Mononuclear cell (primary cell): ENCODE results near the gene PLEKHG3. TPM values are rescaled to one million over a fixed set of nuclear protein-coding genes. Genes with fewer than 3 reads are reported as not detected.

Experiments
- H3K27me3 ChIP-seq: 2 replicates; pipeline ENCODE4 v1.6.0; 2011; ENCODE audit warnings: low read length, control low read depth; ENCODE audit not compliant: insufficient read depth
- H3K4me1 ChIP-seq: 2 replicates; pipeline ENCODE4 v1.5.1; 2011; ENCODE audit warnings: mild to moderate bottlenecking, low read length, control low read depth; ENCODE audit not compliant: insufficient read depth
- H3K4me3 ChIP-seq: 2 replicates; pipeline ENCODE4 v1.5.1; 2011; ENCODE audit warnings: mild to moderate bottlenecking, low read length, moderate library complexity
- H3K9me3 ChIP-seq: 2 replicates; pipeline ENCODE4 v1.5.1; 2011; ENCODE audit warnings: low read depth, mild to moderate bottlenecking, control low read depth, low read length
- total RNA-seq: library from RNA; depleted of rRNA; stranded (reverse); fragments of >200 nt; gene quantifications from one replicate; pipeline ENCODE4 v1.2.3, GENCODE V29; 2012

Gene PLEKHG3
- total RNA-seq, 1 donor, result 6.7 TPM

DNA sequence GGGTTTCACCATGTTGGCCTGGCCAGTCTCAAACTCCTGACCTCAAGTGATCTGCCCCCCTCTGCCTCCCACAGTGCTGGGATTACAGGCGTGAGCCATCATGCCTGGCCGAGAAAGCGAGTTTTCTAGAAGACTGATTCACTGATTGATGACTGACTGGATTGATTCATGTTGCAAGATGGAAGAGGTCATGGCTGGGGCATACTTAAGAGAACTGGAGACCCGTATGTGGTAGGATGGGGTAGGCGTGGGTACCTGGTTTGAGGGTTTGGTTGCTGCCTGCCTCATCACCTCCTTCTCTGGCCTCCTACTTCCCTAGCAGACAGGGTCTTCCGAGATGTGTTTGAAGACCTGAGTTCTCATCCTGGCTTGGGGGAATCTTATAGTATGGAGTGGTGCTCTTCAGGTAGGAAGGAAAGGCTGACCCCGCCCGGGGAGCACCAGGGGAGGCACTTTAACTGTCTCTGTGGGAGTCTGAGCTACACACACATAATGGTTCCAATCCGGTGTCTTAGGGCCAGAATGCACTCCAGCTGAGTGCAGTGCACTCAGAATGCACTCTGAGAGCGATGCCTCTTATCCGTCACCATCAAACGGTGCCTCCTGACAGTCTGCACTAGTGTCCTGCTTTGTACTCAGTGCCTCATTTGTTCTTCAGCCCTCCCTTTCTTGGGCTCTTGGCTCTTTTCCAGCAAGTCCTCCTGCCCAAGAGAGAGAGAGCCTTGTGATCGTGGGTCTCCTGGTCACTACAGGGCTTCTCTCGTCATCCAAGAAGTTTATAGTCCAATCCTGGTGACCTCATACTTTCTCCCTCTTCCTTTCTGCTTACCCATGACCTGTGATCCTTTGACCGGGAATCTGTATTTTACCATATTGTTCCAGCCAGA, 19.7 kb downstream of the PLEKHG3 start:
- no peak overlapping the region for H3K4me3 ChIP-seq
- H3K9me3 ChIP-seq, result no peaks in the 10 kb centered on the region
- H3K4me1 ChIP-seq, result peaks cover 90% of the 10 kb centered on the region
- no peaks in the 10 kb centered on the region for H3K27me3 ChIP-seq

- H3K4me3 ChIP-seq, result no peak overlapping the region
- H3K9me3 ChIP-seq, result no peaks in the 10 kb centered on the region
- no peaks in the 10 kb centered on the region for H3K27me3 ChIP-seq
- H3K4me1 ChIP-seq, result peaks cover 87% of the 10 kb centered on the region
Observed at GRCh38 chr14:64724578-64724930, 20.3 kb downstream of the PLEKHG3 start.

- no peak overlapping the region for H3K4me3 ChIP-seq
- no peaks in the 10 kb centered on the region for H3K27me3 ChIP-seq
- no peaks in the 10 kb centered on the region for H3K9me3 ChIP-seq
- peaks cover 86% of the 10 kb centered on the region for H3K4me1 ChIP-seq
Observed at GRCh38 chr14:64725261-64725815, 21.1 kb downstream of the PLEKHG3 start.

DNA sequence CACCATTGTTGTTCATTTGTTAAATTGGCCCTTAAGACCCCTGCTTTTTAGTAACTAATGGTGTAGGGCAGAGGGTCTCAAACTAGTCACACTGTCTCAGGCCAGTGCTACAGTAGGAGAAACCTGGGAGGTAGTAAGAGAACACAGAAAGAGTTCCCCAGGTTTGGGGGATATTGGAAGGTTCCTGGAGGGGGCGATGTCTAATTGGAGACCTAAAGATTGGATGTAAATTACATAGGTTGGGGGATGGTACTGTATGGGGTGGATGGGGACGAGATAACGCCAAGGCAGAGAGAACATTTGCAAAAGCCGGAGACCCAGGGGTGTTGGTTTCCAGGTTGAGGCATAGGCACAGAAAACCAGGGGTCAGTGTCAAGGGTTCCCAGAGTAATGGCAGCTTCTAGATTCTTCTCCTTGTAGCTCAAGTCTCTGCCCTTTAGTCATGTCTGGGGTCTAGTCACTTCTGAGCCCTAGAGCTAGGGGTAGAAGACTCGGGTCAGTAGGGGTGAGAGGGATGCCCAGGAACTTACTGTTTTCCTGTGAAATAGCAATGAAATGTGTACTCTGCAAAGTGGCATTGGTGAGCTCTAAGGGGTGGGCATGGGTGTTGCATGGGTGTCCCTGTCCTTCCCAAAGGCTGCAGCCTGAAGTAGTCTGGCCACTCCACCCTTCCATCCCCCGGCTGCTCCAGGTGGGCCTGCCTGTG, 21.8 kb downstream of the PLEKHG3 start:
- H3K4me1 ChIP-seq, result peaks cover 82% of the 10 kb centered on the region
- H3K9me3 ChIP-seq, result no peaks in the 10 kb centered on the region
- H3K27me3 ChIP-seq, result no peaks in the 10 kb centered on the region
- H3K4me3 ChIP-seq, result no peak overlapping the region

DNA sequence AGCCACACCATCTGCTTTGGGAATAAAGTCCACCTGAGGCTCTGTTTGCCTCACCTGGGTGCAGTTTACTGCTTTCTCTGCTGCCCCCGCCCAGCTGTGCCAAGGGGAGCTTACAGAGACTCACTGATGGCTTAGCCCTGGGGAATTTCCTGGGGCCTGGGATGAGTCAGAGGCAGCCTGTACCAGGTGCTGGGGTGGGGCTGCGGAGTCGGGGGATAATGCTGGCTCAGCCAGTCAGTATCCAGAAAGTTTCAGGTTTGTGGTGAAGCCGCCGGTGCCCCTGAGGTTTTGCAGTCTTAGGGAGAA, 22.3 kb downstream of the PLEKHG3 start:
- Histone ChIP-seq H3K9me3 (no peaks in the 10 kb centered on the region), H3K4me3 (no peak overlapping the region), H3K27me3 (no peaks in the 10 kb centered on the region), H3K4me1 (peaks cover 77% of the 10 kb centered on the region)

DNA sequence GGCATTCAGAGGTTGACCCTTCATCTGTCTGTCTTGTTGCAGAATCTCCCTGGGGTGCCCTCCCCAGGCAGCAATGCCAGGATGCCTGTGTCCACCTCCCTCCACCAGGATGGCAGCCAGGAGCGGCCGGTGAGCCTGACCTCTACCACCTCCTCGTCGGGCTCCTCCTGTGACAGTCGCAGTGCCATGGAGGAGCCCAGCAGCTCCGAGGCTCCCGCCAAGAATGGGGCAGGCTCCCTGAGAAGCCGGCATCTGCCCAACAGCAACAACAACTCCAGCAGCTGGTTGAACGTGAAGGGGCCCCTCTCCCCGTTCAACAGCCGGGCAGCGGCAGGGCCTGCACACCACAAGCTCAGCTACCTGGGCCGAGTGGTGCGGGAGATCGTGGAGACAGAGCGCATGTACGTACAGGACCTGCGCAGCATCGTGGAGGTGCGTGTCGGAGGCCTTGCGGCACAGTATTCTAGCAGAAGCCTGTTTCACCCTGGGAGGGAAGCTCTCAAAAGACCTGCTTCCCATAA, 23.4 kb downstream of the PLEKHG3 start:
- H3K4me1 ChIP-seq, result peaks cover 66% of the 10 kb centered on the region

DNA sequence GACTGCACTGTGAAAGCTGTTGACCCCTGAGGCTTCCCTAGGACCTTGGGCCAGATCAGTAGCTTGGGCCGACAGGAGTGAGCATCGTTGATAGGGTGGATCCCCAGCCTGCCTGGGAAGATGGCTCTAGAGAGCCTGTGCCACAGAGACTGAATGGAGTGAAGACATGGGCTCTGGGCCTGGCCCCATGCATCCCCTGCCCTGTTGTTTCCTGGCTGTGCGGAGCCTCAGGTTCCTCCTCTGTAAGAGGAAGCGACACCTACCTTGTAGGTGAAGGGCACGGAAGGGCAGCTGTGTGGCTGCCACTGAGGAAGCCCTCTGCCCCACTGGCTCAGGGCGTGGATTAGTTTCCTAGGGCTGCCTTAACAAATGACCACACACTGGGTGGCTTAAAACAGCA, 23.9 kb downstream of the PLEKHG3 start:
- Histone ChIP-seq H3K9me3 (no peaks in the 10 kb centered on the region), H3K4me3 (no peak overlapping the region), H3K27me3 (no peaks in the 10 kb centered on the region), H3K4me1 (peaks cover 61% of the 10 kb centered on the region)

More for the DNA sequence above, 23.4 kb downstream of the PLEKHG3 start:
- Histone ChIP-seq H3K27me3 (no peaks in the 10 kb centered on the region), H3K9me3 (no peaks in the 10 kb centered on the region), H3K4me3 (no peak overlapping the region)

GRCh38 chr14:64728856-64729255, 24.6 kb downstream of the PLEKHG3 start:
- Histone ChIP-seq H3K4me1 (peaks cover 59% of the 10 kb centered on the region), H3K9me3 (no peaks in the 10 kb centered on the region), H3K4me3 (no peak overlapping the region), H3K27me3 (no peaks in the 10 kb centered on the region)

DNA sequence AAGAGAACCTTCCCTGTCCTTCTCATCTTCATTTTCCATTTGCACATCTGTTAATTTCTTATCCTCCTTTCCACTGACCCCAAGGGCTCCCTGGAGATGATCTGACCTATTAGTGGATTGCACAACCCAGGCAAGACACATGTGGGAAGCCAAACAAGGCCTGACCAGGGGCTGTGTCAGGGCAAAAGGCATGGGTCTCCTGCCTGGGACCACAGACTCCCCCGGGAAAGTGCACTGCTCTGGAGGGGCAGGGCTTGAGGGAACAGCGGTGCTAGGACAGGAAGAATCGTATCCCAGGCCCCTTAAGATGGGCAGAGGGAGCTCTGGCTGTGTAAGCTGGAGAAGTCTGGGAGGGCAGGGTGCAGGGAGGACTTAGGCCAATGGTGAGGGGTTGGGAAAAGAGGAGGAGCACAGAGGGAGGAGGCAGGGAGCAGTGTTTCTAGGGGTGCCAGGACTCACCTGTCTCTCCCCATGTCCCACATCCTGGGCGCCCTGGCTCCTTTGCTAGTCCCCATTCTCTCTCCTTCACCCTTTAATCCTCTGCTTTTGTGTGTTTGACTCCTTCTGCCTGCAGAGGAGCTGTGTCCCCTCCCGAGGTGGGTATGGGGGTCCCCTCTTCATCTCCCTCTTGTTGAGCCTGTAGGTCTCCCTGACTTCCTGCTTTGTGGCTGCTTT, 25.3 kb downstream of the PLEKHG3 start:
- peaks cover 57% of the 10 kb centered on the region for H3K4me1 ChIP-seq

GRCh38 chr14:64730061-64730440, 25.8 kb downstream of the PLEKHG3 start:
- H3K9me3 ChIP-seq, result no peaks in the 10 kb centered on the region
- peaks cover 55% of the 10 kb centered on the region for H3K4me1 ChIP-seq
- H3K27me3 ChIP-seq, result no peaks in the 10 kb centered on the region
- H3K4me3 ChIP-seq, result no peak overlapping the region

More for the DNA sequence above, 25.3 kb downstream of the PLEKHG3 start:
- H3K9me3 ChIP-seq, result no peaks in the 10 kb centered on the region
- no peaks in the 10 kb centered on the region for H3K27me3 ChIP-seq
- no peak overlapping the region for H3K4me3 ChIP-seq

GRCh38 chr14:64730681-64731080, 26.5 kb downstream of the PLEKHG3 start:
- Histone ChIP-seq H3K4me1 (peaks cover 54% of the 10 kb centered on the region), H3K9me3 (no peaks in the 10 kb centered on the region), H3K4me3 (no peak overlapping the region), H3K27me3 (no peaks in the 10 kb centered on the region)

DNA sequence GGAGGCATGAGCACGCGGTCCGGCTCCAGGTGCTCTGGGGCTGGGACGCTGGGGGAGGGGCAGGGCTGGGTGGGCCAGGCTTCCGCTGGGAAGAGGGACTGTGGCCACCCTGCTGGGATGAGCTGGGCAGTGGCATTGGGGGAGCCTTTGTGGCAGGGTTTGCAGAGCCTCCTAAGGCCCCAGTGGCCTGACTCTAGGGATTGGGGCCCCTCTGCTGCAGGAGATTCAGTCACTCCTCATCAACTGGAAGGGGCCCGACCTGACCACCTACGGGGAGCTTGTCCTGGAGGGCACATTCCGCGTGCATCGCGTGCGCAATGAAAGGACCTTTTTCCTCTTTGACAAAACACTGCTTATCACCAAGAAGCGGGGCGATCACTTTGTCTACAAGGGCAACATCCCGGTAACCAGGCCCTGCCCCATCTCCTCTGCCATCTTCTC, 26.9 kb downstream of the PLEKHG3 start:
- H3K27me3 ChIP-seq, result no peaks in the 10 kb centered on the region
- H3K9me3 ChIP-seq, result no peaks in the 10 kb centered on the region
- peaks cover 49% of the 10 kb centered on the region for H3K4me1 ChIP-seq
- H3K4me3 ChIP-seq, result no peak overlapping the region

DNA sequence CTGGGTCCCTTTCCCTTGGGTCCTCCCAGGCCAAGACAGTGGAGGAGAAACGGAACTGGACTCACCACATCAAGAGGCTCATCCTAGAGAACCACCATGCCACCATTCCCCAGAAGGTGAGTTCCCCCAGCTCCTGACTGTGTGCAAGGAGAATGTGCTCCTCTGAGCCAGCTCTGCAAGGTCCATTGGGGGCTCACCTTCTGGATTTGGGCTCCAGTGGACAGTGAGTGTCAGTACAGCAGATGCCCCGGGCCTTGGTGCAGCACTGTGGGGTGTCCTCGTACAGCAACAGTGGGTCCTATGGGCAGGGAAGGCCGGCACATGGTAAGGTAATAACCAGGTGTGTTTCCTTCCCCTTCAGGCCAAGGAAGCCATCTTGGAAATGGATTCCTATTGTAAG, 27.8 kb downstream of the PLEKHG3 start:
- Histone ChIP-seq H3K4me3 (no peak overlapping the region), H3K9me3 (no peaks in the 10 kb centered on the region), H3K4me1 (peaks cover 42% of the 10 kb centered on the region), H3K27me3 (no peaks in the 10 kb centered on the region)

DNA sequence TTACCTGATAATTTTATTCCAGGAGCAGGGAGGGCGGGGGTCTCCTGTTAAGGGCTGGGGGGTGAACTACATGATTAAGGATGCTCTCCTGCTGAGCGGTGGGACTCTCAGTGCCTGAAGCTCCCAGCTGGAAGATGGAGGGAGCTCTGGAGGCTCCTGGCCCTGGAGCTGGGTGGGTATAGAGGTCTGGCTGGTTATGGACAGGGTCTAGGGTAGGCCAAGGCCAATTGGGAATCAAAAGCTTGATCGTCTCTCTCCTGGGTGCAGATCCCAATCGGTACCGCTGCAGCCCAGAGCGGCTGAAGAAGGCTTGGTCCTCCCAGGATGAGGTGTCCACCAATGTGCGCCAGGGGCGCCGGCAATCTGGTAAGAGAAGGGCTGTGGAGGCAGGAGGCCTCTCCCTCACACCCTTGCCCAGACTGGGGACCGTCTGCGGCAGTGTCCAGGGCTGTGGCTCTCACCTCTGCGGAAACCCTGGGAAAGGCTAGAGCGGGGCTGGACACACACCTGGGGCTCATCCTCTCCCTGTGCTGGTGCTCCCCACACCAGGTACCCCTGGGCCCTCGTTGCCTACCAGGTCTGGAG, 28.4 kb downstream of the PLEKHG3 start:
- Histone ChIP-seq H3K27me3 (no peaks in the 10 kb centered on the region), H3K4me1 (peaks cover 39% of the 10 kb centered on the region)

More for the DNA sequence above, 28.4 kb downstream of the PLEKHG3 start:
- H3K9me3 ChIP-seq, result no peaks in the 10 kb centered on the region
- no peak overlapping the region for H3K4me3 ChIP-seq
